Gastroesophageal sphincter (tissue), 4 donors: Measurements from ENCODE around the gene NCOA3. TPM values are rescaled to one million over a fixed set of nuclear protein-coding genes. Genes with fewer than 3 reads are reported as not detected.
A peak's percentile ranks its signal among the peaks of the same experiment; 100 is the strongest.

Experiments used
- ATAC-seq: fragments of 150-250 bp; one replicate; pipeline ENCODE4 v1.9.1; 2016; ENCODE audit warnings: mild to moderate bottlenecking, moderate library complexity
- H3K27ac ChIP-seq, 4 donors: fragments of 200-600 bp; sonication (generic) in 3 of 4; 1 replicate in 3 of 4; 2 replicates in 1 of 4; pipeline ENCODE4 v1.5.1; 2016 to 2019
- H3K27me3 ChIP-seq: fragments of 200-600 bp; sonication (generic); one replicate; pipeline ENCODE4 v1.5.1; 2019
- H3K36me3 ChIP-seq, 2 donors: fragments of 200-600 bp; sonication (generic); one replicate each; pipeline ENCODE4 v1.5.1; 2019; ENCODE audit warnings: control low read depth in 1 of 2
- H3K4me1 ChIP-seq, 3 donors: fragments of 200-600 bp; sonication (generic); 1 replicate in 2 of 3; 2 replicates in 1 of 3; pipeline ENCODE4 v1.5.1; 2016 to 2019; ENCODE audit warnings: control low read depth in 2 of 3
- H3K4me3 ChIP-seq, 2 donors: fragments of 200-600 bp; sonication (generic); one replicate each; pipeline ENCODE4 v1.5.1; 2019; ENCODE audit warnings: mild to moderate bottlenecking in 1 of 2, moderate library complexity in 1 of 2
- H3K9me3 ChIP-seq, 3 donors: fragments of 200-600 bp; sonication (generic); one replicate each; pipeline ENCODE4 v1.5.1; 2017 to 2019; ENCODE audit warnings: control low read depth in 2 of 3
- EP300 ChIP-seq: sonication (generic); formaldehyde crosslinking; IDR thresholded peaks from one replicate; pipeline ENCODE4 v1.6.1; 2017; ENCODE audit warnings: antibody characterized with exemption, mild to moderate bottlenecking
- POLR2A ChIP-seq, 2 donors: fragments of 450-650 bp; IDR thresholded peaks; one replicate each; pipeline ENCODE4 v1.6.1; 2017; ENCODE audit warnings: antibody characterized with exemption in 2 of 2, mild to moderate bottlenecking in 2 of 2, moderate library complexity in 1 of 2
- POLR2AphosphoS5 ChIP-seq: sonication (generic); formaldehyde crosslinking; IDR thresholded peaks from one replicate; pipeline ENCODE4 v1.6.1; 2017; ENCODE audit warnings: antibody characterized with exemption
- WGBS, 2 donors: methylation state at CpG; one replicate each; pipeline ENCODE4 v1.1.5; 2018; ENCODE audit warnings: low coverage in 1 of 2; 5-methylcytosine and 5-hydroxymethylcytosine counted together
- total RNA-seq, 4 donors: library from RNA; depleted of rRNA; stranded (reverse); fragments of >200 nt; gene quantifications; one replicate each; pipeline ENCODE4 v1.1.0, GENCODE V29; 2016
- TF ChIP-seq, protein P1 (sequence below), 4 experiments: fragments of 200-600 bp in 2 of 4; fragments of 450-650 bp in 2 of 4; sonication (generic) in 1 of 4; IDR thresholded peaks; one replicate each; pipeline ENCODE4 v1.5.1; 2017 to 2019; ENCODE audit warnings: antibody characterized with exemption in 4 of 4, mild to moderate bottlenecking in 2 of 4, moderate library complexity in 2 of 4

Gene NCOA3
- total RNA-seq, 4 donors from 2014 or later: 28.8 to 44.5 (median 37.6) TPM

DNA sequence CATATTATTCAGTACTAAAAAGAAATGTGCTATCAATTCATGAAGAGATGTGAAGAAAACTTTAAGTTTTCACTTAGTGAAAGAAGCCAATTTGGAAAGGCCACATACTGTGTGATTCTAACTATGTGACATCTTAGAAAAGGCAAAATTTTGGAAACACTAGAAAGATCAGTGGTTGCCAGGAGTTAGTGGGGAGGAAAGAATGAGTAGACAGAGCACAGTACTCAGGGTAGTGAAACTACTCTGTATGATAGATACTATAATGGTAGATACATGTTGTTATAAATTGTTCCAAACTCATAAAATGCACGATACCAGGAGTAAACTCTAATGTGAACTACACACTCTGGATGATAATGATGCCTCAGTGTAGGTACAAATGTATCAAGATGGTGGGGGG lies 14.2 kb downstream of the NCOA3 start:
- H3K4me3 ChIP-seq: no peak overlapping the region
- no peak for ATAC-seq
- no peaks in the 10 kb centered on the region for H3K27me3 ChIP-seq
- 89 to 100% methylated on average over 1 of the region's 1 CpG for WGBS, 2 donors
- TF ChIP-seq POLR2AphosphoS5 (no peak), EP300 (no peak), POLR2A (IDR thresholded peaks at IDR 0.05) (no peak)
- TF ChIP-seq, protein P1, sequence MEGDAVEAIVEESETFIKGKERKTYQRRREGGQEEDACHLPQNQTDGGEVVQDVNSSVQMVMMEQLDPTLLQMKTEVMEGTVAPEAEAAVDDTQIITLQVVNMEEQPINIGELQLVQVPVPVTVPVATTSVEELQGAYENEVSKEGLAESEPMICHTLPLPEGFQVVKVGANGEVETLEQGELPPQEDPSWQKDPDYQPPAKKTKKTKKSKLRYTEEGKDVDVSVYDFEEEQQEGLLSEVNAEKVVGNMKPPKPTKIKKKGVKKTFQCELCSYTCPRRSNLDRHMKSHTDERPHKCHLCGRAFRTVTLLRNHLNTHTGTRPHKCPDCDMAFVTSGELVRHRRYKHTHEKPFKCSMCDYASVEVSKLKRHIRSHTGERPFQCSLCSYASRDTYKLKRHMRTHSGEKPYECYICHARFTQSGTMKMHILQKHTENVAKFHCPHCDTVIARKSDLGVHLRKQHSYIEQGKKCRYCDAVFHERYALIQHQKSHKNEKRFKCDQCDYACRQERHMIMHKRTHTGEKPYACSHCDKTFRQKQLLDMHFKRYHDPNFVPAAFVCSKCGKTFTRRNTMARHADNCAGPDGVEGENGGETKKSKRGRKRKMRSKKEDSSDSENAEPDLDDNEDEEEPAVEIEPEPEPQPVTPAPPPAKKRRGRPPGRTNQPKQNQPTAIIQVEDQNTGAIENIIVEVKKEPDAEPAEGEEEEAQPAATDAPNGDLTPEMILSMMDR (IDR thresholded peaks at IDR 0.05): no peak
- H3K4me1 ChIP-seq: peaks cover 0 to 8% (median 0%) of the 10 kb centered on the region in 3 donors
- peaks cover 0 to 5% (median 0%) of the 10 kb centered on the region in 3 donors for H3K9me3 ChIP-seq
- H3K27ac ChIP-seq: no peak overlapping the region
- H3K36me3 ChIP-seq: peaks cover 0 to 5% of the 10 kb centered on the region in 2 donors

DNA sequence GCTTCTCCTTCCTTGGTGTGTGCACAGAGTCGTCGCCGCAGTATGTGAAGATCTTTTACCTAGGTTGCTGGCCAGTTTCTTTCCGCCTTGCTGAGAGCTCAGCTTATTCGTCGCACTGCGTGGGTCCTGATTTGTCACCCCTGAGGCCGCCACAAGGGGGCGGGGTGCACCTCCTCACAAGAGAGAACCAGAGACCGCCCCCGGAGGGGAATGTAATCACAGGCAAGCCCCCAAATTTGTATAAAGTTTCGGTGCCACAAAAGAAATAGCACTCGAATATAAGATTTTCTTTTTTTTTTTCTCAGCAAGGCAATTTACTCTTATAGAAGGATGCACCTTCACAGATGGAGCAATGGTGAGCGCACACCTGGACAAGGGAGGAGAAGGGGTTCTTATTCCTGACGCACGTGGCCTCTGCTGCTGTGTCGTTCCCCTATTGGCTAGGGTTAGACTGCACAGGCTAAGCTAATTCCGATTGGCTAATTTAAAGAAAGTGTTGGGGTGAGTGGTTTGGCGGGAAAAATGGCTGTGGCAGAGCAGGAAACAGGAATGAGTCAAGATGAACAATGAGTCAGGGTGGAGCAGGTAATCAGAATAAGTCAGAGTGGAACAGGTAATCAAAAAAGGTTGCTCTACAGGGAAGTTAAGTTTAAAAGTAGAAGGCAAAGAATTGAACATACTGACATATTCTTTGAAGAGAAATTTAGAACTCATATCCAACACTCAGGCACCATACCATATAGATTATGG lies 19.5 kb downstream of the NCOA3 start:
- Histone ChIP-seq H3K9me3 (peaks cover 0 to 13% (median 0%) of the 10 kb centered on the region in 3 donors), H3K4me1 (peaks cover 0 to 11% (median 0%) of the 10 kb centered on the region in 3 donors), H3K27me3 (no peaks in the 10 kb centered on the region), H3K36me3 (peaks cover 0 to 14% of the 10 kb centered on the region in 2 donors), H3K27ac (no peak overlapping the region), H3K4me3 (no peak overlapping the region)
- ATAC-seq: no peak
- 95 to 98% methylated on average over 8 to 16 of the region's 19 CpGs for WGBS, 2 donors
- TF ChIP-seq POLR2AphosphoS5: no peak
- no peak for TF ChIP-seq EP300
- no peak for TF ChIP-seq POLR2A (IDR thresholded peaks at IDR 0.05)
- TF ChIP-seq, protein P1 (IDR thresholded peaks at IDR 0.05): peak in 1 of 4 experiments; percentile 28

DNA sequence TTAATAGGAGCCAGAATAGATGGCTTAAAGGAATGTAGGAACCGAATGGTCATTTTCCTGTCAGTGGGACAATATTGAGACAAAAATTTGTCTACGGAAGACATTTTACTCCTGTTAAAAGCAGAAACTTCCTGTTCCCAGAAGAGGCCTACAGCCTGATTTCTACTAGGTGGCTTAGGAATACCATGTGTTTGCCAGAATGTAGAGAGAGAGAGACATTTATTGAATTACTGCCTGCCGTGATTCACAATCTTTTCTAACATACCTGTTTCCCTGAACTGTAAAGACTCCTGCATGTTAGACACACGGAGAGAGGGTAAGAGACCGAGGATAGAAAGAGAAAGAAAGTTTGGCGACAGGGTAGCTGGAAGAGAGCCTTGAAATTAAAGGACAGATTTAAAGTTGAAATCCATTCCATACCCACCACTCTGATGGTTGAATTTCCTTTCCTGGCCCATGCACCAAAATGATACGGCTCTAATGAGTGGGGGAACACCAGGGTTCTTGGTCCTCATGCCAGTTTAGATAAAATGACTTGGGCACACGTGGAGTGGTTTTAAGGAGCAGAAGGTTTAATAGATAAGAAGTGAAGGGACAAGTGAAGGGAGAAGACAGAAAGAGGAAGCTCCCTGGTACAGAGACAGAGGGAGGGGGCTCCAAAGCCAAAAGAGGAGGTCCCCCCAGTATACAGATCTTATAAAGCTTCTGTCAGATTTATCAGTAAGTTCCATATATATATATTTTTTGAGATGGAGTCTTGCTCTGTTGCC lies 22.5 kb downstream of the NCOA3 start:
- H3K9me3 ChIP-seq: peaks cover 0 to 20% (median 0%) of the 10 kb centered on the region in 3 donors
- 61 to 63% methylated on average over 7 to 8 of the region's 8 CpGs for WGBS, 2 donors
- H3K27me3 ChIP-seq: no peaks in the 10 kb centered on the region
- H3K4me3 ChIP-seq: no peak overlapping the region
- peaks cover 0 to 14% of the 10 kb centered on the region in 2 donors for H3K36me3 ChIP-seq
- TF ChIP-seq POLR2AphosphoS5 (no peak), EP300 (no peak), POLR2A (IDR thresholded peaks at IDR 0.05) (no peak)
- TF ChIP-seq, protein P1 (IDR thresholded peaks at IDR 0.05): no peak
- H3K4me1 ChIP-seq: peaks cover 0 to 14% (median 0%) of the 10 kb centered on the region in 3 donors
- ATAC-seq: no peak
- no peak overlapping the region for H3K27ac ChIP-seq

GRCh38 chr20:47527004-47527800 lies 25.5 kb downstream of the NCOA3 start:
- H3K4me3 ChIP-seq: no peak overlapping the region
- peaks cover 0 to 7% (median 0%) of the 10 kb centered on the region in 3 donors for H3K9me3 ChIP-seq
- H3K4me1 ChIP-seq: peaks cover 0 to 22% (median 0%) of the 10 kb centered on the region in 3 donors
- no peak overlapping the region for H3K27ac ChIP-seq
- no peak for ATAC-seq
- no peaks in the 10 kb centered on the region for H3K27me3 ChIP-seq
- H3K36me3 ChIP-seq: no peaks in the 10 kb centered on the region
- WGBS, 2 donors: 96 to 100% methylated on average over 4 to 5 of the region's 5 CpGs
- TF ChIP-seq, protein P1 (IDR thresholded peaks at IDR 0.05): no peak
- TF ChIP-seq EP300 (no peak), POLR2A (IDR thresholded peaks at IDR 0.05) (no peak), POLR2AphosphoS5 (no peak)
